Measurements from ENCODE around the gene IGF1.

The IGF1 gene

DNA sequence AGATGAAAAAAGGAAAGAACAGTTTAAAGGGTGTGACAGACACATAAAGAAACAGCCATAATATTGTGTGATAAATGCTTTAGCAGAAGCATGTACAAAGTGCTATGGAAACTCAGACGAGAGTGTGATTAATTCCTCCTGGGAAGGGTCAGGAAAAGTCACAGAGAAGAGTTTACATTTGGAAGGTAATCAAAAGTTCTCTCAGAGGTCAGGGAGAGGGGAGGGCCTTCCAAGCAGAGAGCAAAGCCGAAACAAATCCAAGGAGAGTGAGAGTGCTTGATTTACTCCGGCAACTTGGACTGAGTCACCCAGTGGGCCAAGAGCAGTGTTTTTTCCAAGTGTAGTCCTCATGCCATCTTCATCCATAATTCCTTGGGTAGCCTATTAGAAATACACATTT is 108.3 kb downstream of the IGF1 start (continued):
- TF ChIP-seq ZNF274 (IDR thresholded peaks at IDR 0.05; ENCODE audit: low read length) (no peak), ZNF274 (tag by site-specific recombination; IDR thresholded peaks at IDR 0.05; ENCODE audit: borderline replicate concordance) (no peak), ZNF677 (tag by site-specific recombination; IDR thresholded peaks at IDR 0.05) (no peak), ZNF311 (tag by site-specific recombination; IDR thresholded peaks at IDR 0.05; ENCODE audit: borderline replicate concordance) (no peak), ZNF248 (tag by site-specific recombination; IDR thresholded peaks at IDR 0.05) (no peak), ZNF561 (tag by site-specific recombination; IDR thresholded peaks at IDR 0.05; ENCODE audit: borderline replicate concordance) (no peak), ZBTB8A (tag by site-specific recombination; IDR thresholded peaks at IDR 0.05) (no peak)

- Histone ChIP-seq H3K4me3 (ENCODE audit: low read depth, low read length) (no peak overlapping the region), H3K36me3 (ENCODE audit: control insufficient read depth in 2 of 2, insufficient read depth in 1 of 2, low read length in 2 of 2) (no peaks in the 10 kb centered on the region), H3K27ac (ENCODE audit: extremely low read depth, low read depth, low read length) (no peak overlapping the region), H3K4me1 (ENCODE audit: control insufficient read depth, insufficient read depth, low read length) (no peaks in the 10 kb centered on the region), H3K9me3 (ENCODE audit: control insufficient read depth, insufficient read depth, low read depth, low read length) (no peaks in the 10 kb centered on the region)
- ChIA-PET POLR2A (no interaction called here), CTCF (no interaction called here)
- no peak for TF ChIP-seq SALL2 (tag by site-specific recombination; IDR thresholded peaks at IDR 0.05; ENCODE audit: borderline replicate concordance)
- TF ChIP-seq ZNF558 (tag by site-specific recombination; IDR thresholded peaks at IDR 0.05): no peak
Measured at GRCh38 chr12:102371165-102371564, 109.2 kb downstream of the IGF1 start.

DNA sequence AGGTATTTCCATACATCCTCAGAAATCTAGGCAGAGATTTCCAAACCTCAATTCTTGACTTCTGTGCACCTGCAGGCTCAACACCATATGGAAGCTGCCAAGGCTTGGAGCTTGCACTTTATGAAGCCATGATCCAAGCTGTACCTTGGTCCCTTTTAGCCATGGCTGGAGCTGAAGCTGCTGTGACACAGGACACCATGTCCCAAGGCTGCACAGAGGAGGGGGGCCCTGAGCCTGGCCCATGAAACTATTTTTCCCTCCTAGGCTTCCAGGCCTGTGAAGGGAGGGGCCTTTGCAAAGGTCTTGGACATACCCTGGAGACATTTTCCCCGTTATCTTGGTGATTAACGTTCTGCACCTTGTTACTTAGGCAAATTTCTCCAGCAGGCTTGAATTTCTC is 110.5 kb downstream of the IGF1 start:
- no peak for TF ChIP-seq ZNF341 (tag by site-specific recombination; IDR thresholded peaks at IDR 0.05; ENCODE audit: low read depth)
- TF ChIP-seq, protein P1, sequence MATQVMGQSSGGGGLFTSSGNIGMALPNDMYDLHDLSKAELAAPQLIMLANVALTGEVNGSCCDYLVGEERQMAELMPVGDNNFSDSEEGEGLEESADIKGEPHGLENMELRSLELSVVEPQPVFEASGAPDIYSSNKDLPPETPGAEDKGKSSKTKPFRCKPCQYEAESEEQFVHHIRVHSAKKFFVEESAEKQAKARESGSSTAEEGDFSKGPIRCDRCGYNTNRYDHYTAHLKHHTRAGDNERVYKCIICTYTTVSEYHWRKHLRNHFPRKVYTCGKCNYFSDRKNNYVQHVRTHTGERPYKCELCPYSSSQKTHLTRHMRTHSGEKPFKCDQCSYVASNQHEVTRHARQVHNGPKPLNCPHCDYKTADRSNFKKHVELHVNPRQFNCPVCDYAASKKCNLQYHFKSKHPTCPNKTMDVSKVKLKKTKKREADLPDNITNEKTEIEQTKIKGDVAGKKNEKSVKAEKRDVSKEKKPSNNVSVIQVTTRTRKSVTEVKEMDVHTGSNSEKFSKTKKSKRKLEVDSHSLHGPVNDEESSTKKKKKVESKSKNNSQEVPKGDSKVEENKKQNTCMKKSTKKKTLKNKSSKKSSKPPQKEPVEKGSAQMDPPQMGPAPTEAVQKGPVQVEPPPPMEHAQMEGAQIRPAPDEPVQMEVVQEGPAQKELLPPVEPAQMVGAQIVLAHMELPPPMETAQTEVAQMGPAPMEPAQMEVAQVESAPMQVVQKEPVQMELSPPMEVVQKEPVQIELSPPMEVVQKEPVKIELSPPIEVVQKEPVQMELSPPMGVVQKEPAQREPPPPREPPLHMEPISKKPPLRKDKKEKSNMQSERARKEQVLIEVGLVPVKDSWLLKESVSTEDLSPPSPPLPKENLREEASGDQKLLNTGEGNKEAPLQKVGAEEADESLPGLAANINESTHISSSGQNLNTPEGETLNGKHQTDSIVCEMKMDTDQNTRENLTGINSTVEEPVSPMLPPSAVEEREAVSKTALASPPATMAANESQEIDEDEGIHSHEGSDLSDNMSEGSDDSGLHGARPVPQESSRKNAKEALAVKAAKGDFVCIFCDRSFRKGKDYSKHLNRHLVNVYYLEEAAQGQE (tag by site-specific recombination; IDR thresholded peaks at IDR 0.05): no peak
- TF ChIP-seq KLF9 (tag by site-specific recombination; IDR thresholded peaks at IDR 0.05; ENCODE audit: low read depth): no peak
- TF ChIP-seq ZNF473 (tag by site-specific recombination; IDR thresholded peaks at IDR 0.05): no peak
- no peak for TF ChIP-seq ZNF561 (tag by site-specific recombination; IDR thresholded peaks at IDR 0.05; ENCODE audit: borderline replicate concordance)
- no peak for TF ChIP-seq ZNF132 (tag by site-specific recombination; IDR thresholded peaks at IDR 0.05; ENCODE audit: borderline replicate concordance)
- no peak for TF ChIP-seq ZNF645 (tag by site-specific recombination; IDR thresholded peaks at IDR 0.05)
- TF ChIP-seq ZNF416 (tag by site-specific recombination; IDR thresholded peaks at IDR 0.05): no peak
- TF ChIP-seq ZBTB8A (tag by site-specific recombination; IDR thresholded peaks at IDR 0.05): no peak
- TF ChIP-seq ZNF140 (tag by site-specific recombination; IDR thresholded peaks at IDR 0.05): no peak
- no peak for TF ChIP-seq ZFP3 (tag by site-specific recombination; IDR thresholded peaks at IDR 0.05; ENCODE audit: low read depth)
- TF ChIP-seq ZNF510 (tag by site-specific recombination; IDR thresholded peaks at IDR 0.05; ENCODE audit: insufficient replicate concordance): no peak
- no peak for TF ChIP-seq BCL11B (tag by site-specific recombination; IDR thresholded peaks at IDR 0.05; ENCODE audit: low read depth)
- no peak for TF ChIP-seq ZNF707 (tag by site-specific recombination; IDR thresholded peaks at IDR 0.05)
- TF ChIP-seq ATF2 (tag by site-specific recombination; IDR thresholded peaks at IDR 0.05; ENCODE audit: low read depth): no peak
- TF ChIP-seq ZNF394 (tag by site-specific recombination; IDR thresholded peaks at IDR 0.05; ENCODE audit: borderline replicate concordance): no peak
- H3K27ac ChIP-seq (ENCODE audit: extremely low read depth, low read depth, low read length): no peak overlapping the region
- no peaks in the 10 kb centered on the region for H3K4me1 ChIP-seq (ENCODE audit: control insufficient read depth, insufficient read depth, low read length)
- no peak overlapping the region for H3K4me3 ChIP-seq (ENCODE audit: low read depth, low read length)
- ChIA-PET POLR2A (no interaction called here), CTCF (interaction anchor here (0.6 kb wide), 2 partner anchors 23 to 453 kb away, joined by 3 read pairs; no protein-coding TSS in a partner anchor)
- H3K9me3 ChIP-seq (ENCODE audit: control insufficient read depth, insufficient read depth, low read depth, low read length): no peaks in the 10 kb centered on the region
- H3K36me3 ChIP-seq (ENCODE audit: control insufficient read depth in 2 of 2, insufficient read depth in 1 of 2, low read length in 2 of 2): no peaks in the 10 kb centered on the region

Data from HEK293 (cell line).